ENCODE results near the gene KIAA0825. TPM values are rescaled to one million over a fixed set of nuclear protein-coding genes. Genes with fewer than 3 reads are reported as not detected.

The KIAA0825 gene, protein sequence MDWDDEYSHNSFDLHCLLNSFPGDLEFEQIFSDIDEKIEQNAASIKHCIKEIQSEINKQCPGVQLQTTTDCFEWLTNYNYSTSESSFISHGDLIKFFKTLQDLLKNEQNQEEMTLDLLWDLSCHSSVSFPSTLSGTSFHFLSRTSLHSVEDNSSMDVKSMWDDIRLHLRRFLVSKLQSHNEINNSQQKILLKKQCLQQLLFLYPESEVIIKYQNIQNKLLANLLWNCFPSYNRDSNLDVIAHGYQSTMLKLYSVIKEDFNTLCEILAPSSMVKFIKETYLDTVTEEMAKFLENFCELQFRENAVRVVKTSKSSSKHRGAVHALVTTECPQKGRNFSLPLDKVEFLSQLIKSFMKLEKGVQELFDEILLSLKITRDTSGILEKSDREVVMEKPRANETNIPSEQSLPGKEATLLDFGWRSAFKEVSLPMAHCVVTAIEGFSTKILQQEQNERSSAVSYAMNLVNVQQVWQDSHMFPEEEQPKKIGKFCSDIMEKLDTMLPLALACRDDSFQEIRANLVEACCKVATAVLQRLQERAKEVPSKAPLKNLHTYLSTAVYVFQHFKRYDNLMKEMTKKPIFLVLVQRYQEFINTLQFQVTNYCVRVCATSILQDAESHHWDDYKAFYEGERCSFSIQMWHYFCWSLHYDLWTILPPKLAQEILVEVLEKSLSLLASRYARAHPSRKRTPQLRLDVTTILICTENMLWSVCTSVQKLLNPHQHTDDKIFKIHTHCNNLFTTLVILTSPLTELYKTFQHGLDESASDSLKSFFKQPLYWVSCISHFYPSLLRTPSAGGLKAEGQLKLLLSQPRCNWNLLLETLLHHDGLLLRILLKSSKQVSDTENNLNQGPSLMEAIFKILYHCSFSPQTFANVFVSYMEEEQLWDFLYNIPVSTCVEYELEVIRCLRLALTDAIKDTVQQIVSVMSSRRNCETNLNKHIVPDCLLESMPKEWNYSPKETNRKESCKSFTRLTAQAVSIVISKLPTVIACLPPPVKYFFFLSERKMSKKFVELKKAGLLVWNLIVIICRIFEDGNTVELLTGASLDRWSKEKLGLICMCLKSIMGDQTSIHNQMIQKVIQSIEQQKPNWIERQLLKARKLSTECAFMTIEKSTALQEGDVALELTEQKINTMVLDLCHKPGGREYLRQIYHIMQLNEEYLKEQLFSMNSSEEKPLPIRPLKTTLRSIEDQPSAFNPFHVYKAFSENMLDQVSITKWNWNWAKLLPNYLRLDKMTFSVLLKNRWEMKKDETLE (N-terminal part only)
- 1 to 10 TPM; 1.2 to 1.3 TPM for total RNA-seq

DNA sequence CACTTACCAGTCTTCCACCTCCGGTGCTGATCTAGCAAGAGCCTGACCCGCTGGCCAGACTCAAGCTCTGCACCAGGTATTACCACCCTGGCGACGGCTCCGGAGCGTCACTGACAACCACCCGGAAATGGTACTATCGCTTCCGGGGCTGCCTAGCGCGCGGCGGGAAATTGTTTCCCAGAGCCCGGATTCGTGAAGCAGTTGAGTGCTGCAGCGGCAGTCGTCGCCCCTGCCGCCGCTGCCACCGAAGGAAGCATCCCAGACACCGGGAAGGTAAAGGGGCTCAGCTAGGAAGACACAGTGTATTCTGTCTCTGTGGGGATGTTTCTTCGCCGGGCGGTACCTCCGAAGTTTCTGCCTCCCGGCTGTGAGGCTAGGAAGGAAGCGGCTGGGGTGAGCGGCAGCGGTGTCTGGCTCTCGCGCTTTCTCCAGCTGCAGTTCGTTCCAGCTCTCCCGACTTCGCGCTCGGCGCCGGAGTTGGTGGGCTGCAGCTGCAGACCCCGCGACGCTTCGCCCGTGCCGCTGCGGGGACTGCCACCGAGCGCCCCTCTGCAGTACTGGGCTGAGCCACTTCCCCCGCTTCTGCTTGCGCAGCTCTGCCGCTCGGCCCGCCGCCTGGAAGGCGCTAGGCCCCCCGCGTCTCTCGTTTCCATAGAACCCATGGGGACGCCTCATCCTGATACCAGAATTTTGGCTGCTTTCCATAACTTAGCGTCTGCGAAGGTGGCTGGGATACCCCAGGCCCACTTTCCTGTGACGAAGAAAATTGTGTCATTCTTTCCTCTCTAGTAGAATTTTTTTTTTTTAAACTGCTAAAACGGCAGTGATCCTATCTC lies at the start of gene KIAA0825, which contains the start of gene SLF1:
TSS of gene KIAA0825 (minus strand) at position 112 of the 836 bp plus-strand sequence. CDS start 81,478 bp downstream, outside the sequence.
TSS of gene SLF1 (plus strand) at position 177 of the 836 bp plus-strand sequence. CDS start 10,142 bp downstream, outside the sequence.
- CTCF ChIA-PET: interaction anchor here (1.2 to 1.6 kb wide), 2 partner anchors 42 to 119 kb away, joined by 3 to 4 read pairs; no protein-coding TSS in a partner anchor
- POLR2A ChIA-PET: interaction anchor here (0.5 to 1.2 kb wide), 5 partner anchors 9 to 560 kb away, joined by 3 to 13 read pairs (median 3); no protein-coding TSS in a partner anchor

DNA sequence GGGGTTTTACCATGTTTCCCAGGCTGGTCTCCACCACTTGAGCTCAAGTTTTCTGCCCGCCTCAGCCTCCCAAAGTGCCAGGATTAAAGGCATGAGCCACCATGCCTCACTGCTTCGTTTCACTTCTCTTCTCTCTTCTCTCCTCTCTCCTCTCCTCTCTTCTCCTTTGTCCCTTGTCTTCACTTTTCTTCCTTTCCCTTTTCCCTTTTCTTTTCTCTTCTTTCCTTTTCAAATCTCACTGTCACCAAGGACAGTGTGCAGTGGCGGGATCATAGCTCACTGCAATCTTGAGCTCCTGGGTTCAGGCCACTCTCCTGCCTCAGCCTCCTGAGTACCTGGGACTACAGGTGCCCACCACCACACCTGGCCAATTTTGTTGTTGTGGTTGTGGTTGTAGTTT lies 49.5 kb upstream of the KIAA0825 start:
- ChIA-PET POLR2A (no interaction called here), CTCF (interaction anchor here (1.2 kb wide), 1 partner anchor 91 kb away, joined by 4 read pairs; no protein-coding TSS in a partner anchor)

DNA sequence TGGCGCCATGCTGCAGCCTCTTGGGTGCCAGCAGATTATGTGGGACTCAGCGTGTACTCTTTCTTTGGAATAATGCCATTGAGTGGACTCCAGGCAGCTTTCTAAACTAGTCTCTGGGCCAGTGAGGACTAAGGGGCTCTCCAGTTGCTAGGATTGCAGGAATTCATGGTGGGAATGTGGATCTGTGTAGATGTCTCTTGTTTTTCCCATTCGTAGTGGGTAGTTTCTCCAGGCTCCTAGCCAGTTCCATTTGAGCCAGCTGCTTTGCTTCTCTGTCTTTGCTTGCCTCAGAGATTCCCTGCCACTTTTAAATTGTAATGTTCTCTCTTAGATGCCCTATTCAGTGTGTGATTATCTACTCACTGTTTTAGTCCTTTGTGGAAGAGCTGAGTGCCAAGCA lies 42.7 kb upstream of the KIAA0825 start:
- POLR2A ChIA-PET: no interaction called here
- CTCF ChIA-PET: no interaction called here

DNA sequence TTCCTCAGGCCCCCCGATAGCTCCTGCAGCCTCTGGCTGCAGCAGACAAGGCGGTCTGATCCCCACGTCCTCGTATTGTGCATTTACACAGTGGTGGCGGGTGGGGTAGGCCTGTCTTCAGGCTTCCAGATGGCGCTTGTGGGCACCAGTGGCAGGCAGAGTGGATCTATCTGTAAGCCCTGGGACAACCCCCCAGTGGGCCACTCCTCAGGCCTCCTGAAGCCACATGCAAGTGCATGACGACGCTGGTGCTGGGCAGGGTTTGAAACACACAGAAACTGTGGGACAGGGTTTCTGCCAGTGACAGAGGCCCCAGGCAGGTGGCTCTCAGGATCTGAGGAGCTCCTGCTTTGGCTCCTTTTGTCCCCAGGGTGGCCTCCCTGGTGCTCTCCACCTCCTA lies 42.1 kb upstream of the KIAA0825 start:
- CTCF ChIA-PET: no interaction called here
- POLR2A ChIA-PET: no interaction called here

DNA sequence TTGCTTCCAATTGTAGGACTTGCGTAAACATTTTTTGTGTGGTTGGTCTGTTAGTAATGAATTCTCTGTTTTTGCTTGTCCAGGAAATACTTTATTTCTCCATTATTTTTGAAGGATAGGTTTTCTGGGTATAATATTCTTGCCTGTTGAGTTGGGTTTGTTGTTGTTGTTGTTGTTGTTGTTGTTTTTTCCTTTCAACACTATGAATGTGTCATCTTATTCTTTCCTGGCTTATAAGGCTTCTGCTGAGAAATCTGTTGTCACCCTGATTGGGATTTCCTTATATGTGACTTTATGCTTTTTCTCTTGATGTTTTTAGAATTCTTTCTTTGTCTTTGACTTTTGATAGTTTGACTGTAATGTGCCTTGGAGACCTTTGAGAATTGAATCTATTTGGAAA lies 39.9 kb upstream of the KIAA0825 start:
- ChIA-PET POLR2A (no interaction called here), CTCF (no interaction called here)

DNA sequence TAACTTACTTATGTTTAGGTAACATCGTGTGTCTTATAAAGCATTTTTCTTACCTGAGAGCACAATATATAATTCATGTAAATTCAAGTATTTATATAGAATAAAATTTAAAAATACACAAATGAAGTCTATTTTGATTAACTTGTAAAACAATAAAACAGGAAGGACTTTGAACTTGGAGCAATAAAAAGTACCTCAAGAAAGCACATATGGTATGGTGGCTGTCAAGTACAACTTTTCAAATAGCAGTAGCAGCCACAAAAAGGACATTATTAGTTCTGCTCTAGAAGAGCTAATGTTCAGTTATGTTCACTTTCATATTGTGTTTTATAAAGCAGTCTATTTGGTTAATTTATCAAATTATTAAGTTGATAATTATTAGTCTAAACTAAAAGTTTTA lies 31.5 kb upstream of the KIAA0825 start:
- POLR2A ChIA-PET: no interaction called here

DNA sequence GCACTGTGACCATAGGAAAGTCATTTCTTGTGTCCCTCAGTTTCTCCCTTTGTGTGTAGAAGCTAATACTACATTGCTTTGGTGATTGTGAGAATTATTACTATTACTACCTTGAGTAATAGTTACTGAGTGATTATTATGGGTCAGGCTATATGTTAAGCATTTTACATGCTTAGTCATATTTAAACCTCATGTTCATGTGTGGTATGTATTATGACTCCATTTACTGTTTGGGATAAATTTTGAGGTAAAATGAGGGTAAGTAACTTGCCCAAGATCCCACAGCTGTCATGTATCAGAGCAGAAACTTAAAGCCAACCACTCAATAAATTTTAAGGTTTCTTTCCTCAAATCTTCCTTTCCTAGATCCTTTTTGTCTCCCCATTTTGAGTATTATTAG lies 28.4 kb upstream of the KIAA0825 start:
- CTCF ChIA-PET: interaction anchor here (0.6 kb wide), 1 partner anchor 173 kb away, joined by 3 read pairs; no protein-coding TSS in a partner anchor
- POLR2A ChIA-PET: no interaction called here

More for the DNA sequence above, 31.5 kb upstream of the KIAA0825 start:
- CTCF ChIA-PET: no interaction called here

DNA sequence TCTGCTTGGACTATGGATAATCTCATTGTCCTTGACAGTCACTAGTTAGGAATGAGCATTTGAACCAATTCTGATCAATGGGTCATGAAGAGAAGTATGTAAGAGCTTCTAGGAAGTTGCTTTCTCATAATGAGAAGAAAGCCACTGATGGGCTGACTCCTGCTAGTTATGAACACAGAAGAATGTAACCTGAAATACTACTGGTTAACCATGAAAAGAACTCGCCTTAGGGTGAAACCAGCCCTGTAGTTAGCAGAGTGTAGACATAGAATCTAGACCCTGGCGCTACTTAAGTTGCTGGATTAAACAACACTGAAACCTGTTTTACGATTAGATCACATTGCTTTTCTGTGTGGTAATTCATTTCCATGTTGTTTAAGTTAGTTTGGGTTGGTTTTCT lies 26.6 kb upstream of the KIAA0825 start:
- ChIA-PET POLR2A (interaction anchor here (0.5 to 0.6 kb wide), 2 partner anchors 70 to 236 kb away, joined by 4 to 7 read pairs; no protein-coding TSS in a partner anchor), CTCF (no interaction called here)

DNA sequence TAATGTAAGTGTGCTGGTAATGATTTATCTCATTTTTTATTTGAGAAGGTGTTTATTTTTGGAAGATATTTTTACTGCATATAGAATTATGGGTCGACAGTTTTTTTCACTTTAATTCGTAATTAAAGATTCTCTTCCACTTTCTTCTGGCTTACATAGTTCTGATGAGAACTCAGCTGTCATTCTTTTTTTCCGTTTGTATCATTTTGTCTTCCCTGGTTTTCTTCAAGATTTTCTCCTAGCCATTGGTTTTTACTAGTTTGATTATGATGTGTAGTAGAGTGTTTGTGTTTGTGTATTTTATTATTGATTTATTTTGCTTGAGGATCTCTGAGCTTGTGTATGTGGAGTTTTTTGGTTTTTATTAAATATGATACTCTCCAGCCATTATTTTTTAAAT lies 21.8 kb upstream of the KIAA0825 start:
- POLR2A ChIA-PET: no interaction called here
- CTCF ChIA-PET: no interaction called here

DNA sequence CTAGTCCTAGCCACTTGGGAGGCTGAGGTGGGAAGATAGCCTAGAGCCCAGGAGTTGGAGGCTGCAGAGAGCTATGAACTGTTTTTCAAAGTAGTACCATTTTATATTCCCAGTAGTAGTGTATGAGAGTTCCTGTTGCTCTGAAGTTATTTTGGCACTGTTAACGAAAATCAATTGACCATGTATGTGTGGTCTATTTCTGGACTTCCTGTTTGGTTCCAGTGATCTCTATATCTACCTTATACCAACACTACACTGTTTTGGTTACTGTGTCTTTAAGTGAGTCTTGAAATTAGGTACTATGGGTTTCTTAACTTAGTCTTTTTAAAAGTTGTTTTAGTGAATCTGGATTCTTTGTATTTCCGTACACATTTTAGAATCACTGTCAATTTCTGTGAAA lies 13.6 kb upstream of the KIAA0825 start:
- ChIA-PET CTCF (no interaction called here), POLR2A (no interaction called here)

DNA sequence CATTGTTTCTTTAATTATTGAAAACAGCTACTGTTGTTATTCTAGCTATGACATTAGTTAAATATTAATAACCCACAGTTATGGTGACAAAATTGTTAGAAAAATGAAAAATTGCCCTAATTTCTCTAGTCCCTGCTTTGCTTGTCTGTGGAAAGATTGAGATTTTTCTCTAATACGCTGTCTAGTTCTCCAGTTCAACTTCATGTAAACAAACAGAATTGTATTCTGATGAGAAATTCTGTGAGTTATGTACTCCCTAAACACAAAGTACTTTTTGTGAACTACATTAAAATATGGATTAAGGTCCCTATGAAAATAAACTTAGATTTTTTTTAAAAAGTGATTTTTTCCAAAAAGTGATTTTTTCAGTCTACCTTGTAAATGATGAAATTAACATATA lies 8.8 kb upstream of the KIAA0825 start:
- ChIA-PET POLR2A (no interaction called here), CTCF (interaction anchor here (2.0 kb wide), 1 partner anchor 111 kb away, joined by 4 read pairs; no protein-coding TSS in a partner anchor)

DNA sequence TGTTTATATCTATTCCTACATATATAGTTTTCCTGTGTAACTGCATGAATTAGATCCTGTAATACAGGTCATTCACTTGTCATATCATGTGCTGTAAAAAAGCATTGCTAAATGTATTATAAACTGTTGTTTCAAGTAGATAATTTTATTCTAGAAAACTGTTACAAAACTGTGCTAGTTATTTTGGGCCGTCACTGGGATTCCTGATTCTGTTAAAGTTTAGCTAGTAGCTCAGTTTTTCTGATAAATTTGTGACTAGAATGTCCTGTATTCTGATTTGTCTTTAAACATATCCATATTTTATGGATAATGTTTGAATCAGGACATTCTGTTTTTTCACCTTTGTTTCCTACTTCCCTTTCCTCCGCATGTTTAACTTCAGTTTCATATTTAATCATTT lies 5.5 kb upstream of the KIAA0825 start:
- ChIA-PET POLR2A (no interaction called here), CTCF (no interaction called here)

DNA sequence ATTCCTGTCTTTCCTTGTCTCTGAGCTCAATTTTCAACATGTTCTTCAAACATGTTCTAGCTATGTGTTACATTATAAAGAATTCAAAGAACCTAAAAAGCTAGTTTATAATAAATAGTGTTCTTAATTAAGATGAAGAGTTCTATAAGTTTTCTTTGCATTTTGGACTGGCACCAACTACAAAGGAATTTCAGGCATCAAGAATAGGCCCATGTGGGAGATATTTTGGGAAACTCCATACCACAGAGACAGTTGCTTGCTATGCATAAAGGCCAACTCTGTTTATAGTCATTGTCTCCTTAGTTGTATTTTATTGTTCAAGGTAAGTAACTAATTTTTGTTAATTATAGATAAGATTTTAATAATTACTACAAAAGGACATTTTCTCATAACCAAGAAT lies 4.6 kb upstream of the KIAA0825 start:
- POLR2A ChIA-PET: no interaction called here
- CTCF ChIA-PET: no interaction called here

DNA sequence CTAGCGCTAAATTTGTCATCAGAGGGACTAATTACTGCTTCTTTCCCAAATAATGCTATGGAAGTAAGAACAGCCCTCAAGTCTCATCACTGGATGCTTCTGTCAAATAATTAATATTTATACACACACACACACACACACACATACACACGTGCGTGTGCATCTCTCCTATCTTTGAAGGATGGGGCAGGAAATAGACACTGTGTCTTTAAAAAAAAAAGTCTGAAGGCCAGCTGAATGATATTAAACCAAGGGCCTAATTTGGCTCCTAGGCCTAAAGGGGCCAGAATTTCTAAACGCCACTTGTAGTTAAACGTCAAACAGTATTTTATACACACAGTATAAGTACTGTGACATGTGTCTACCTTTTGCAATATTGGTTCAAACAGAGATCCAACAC lies 3.4 kb upstream of the KIAA0825 start:
- CTCF ChIA-PET: no interaction called here
- POLR2A ChIA-PET: no interaction called here

DNA sequence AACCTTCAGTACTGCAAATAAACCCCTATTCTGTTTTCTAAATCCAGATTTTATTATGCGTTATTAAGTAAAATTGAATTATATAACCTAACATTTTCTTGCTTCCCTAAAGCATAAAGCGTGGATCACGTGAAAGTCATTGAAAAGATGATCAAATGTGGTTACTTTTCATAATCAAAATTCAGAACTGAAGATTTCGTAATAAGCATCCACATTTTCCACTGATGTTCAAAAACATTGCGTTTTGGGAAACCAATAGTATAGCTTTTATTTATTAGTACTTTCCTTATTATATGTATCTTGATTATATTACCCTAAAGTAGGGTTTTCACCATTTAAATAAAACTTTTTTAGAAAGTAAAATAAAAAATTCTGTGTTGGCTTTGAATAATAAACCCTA lies 1.9 kb upstream of the KIAA0825 start:
- POLR2A ChIA-PET: no interaction called here
- CTCF ChIA-PET: no interaction called here

DNA sequence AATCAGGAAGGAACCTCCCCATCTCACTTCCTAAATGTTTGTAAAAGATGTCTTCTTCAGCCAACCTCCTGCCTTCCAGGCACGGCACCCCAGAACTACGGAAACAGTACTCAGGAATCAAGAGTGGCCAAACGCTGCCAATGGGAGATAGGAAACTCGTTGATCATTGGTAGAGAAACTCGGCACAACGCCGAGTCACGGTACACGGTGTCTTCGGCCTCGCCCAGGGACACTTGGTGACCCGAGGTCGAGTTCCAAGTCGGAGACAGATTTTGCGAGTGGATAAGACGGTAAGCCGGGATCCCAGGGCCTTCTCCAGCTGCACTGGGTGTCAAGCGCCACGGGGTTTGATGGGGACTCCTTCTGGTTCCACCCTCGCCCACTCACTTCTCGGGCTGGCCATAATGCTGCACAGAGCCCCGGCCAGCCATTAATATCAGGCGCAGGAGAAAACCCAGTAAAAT lies 343 bp downstream of the KIAA0825 start:
- ChIA-PET POLR2A (interaction anchor here (1.0 to 1.2 kb wide), 3 partner anchors 28 to 176 kb away, joined by 3 to 4 read pairs (median 3); no protein-coding TSS in a partner anchor), CTCF (interaction anchor here (1.6 kb wide), 1 partner anchor 41 kb away, joined by 4 read pairs; no protein-coding TSS in a partner anchor)

DNA sequence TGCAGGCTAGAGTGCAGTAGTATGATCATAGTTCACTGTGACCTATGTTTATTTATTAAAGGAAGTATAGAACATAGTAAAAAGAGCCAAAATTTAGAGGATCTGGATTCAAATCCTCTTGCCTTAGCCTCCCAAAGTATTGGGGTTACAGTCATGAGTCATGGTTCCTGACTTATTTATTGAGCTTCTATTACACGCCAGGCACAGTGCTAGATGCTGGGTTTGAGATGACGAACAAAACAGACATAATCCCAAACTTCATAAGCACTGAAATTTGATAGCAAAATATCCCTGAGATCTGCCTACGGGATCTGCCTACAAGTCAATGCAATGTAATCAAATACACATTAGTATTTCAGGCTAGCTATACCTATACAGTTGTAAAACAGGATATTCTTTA lies 2.5 kb downstream of the KIAA0825 start:
- ChIA-PET POLR2A (no interaction called here), CTCF (no interaction called here)

DNA sequence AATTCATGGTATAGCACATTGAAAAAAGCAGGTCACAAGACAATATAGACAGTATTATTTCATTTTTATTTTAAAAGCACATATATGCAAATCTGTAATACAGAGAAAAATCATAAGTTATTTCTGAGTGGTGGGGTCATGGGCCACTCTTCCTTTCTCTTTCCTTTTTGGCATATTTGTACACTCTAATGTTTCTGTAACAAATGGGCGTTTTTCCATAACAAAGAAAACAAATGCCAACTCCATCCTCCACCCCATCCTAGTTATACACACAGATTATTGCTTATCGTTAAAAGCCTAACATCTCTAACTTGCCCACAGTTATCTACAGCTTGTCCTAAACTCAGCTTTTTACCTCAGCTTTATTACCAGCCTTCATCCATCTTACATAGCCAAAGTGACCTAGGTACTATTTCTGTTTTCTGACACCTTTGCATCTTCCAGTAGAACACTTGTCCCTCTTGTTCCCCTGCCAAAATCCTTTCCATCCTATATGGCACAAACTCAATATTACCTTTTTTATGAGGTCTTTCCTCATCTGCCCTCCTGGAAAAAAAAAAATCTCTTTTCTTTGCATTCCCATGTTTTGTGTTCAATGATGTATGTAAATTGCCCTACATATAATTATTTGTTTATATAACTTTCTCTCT lies 4.1 kb downstream of the KIAA0825 start:
- CTCF ChIA-PET: interaction anchor here (1.5 kb wide), 1 partner anchor 123 kb away, joined by 4 read pairs; no protein-coding TSS in a partner anchor
- POLR2A ChIA-PET: no interaction called here

Measured in activated CD8-positive, alpha-beta memory T cell treated with anti-CD3 and anti-CD28 coated beads for 36 hours (primary cell).